ENCODE data around the gene PLEKHD1. TPM values are rescaled to one million over a fixed set of nuclear protein-coding genes. Genes with fewer than 3 reads are reported as not detected.
A peak's percentile ranks its signal among the peaks of the same experiment; 100 is the strongest.

Gene PLEKHD1
- total RNA-seq, 2 experiments from 2014 or later = 0.09 to 0.19 TPM

DNA sequence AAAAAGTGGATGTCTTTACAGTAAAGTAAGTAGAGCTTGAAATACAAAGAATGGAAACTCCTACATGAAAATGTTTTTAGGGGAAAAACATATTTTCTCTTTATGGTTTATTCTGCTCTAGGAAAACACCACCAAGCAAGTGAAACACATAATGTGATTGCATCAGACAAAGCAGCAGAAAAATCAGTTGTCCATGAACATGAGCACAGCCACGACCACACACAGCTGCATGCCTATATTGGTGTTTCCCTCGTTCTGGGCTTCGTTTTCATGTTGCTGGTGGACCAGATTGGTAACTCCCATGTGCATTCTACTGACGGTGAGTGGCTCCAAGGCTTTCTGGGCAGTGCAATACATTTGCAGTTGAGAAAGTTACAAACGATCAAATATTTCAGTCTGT is 42.6 kb upstream of the PLEKHD1 start:
- DNase-seq (ENCODE audit: low spot score) = peak; percentile 88
- CTCF ChIA-PET (ENCODE audit: unreplicated experiment) = no interaction called here
- peak overlapping the region; percentile 38 for H3K4me2 ChIP-seq (ENCODE audit: low read length)
- POLR2A ChIA-PET = interaction anchor here (0.5 to 4.2 kb wide), 14 partner anchors 8 to 1159 kb away, joined by 3 to 28 read pairs (median 4); partner anchors contain the start of genes ERH, MED6 and SLC39A9
- peak overlapping the region; percentile 24 for H3K4me3 ChIP-seq (ENCODE audit: low read depth, low read length, poor library complexity, severe bottlenecking)
- H3K36me3 ChIP-seq (ENCODE audit: insufficient read depth, low read length) = peaks cover 34% of the 10 kb centered on the region
- H3K4me1 ChIP-seq (ENCODE audit: insufficient read depth, low read length, poor library complexity, severe bottlenecking) = peaks cover 28% of the 10 kb centered on the region
- H3K27ac ChIP-seq (ENCODE audit: low read depth, low read length, poor library complexity, severe bottlenecking) = peak overlapping the region; percentile 85
- no peak overlapping the region; the same call in 1 of the 2 replicates for H2AFZ ChIP-seq (ENCODE audit: low read length)
- BruUV-seq (replicated peaks) = no TSS peak
- H4K20me1 ChIP-seq (ENCODE audit: insufficient read depth, low read length) = no peaks in the 10 kb centered on the region
- intact Hi-C loops (cut with micrococcal nuclease; ENCODE audit: unreplicated experiment) = loop anchor here (1.0 kb wide), 1 partner anchor 44 kb away; the partner anchor contains the start of genes ERH and SLC39A9
- TF ChIP-seq EZH2phosphoT487 (IDR thresholded peaks at IDR 0.05; ENCODE audit: borderline replicate concordance, low read depth, low read length) = no peak
- TF ChIP-seq, protein P1, sequence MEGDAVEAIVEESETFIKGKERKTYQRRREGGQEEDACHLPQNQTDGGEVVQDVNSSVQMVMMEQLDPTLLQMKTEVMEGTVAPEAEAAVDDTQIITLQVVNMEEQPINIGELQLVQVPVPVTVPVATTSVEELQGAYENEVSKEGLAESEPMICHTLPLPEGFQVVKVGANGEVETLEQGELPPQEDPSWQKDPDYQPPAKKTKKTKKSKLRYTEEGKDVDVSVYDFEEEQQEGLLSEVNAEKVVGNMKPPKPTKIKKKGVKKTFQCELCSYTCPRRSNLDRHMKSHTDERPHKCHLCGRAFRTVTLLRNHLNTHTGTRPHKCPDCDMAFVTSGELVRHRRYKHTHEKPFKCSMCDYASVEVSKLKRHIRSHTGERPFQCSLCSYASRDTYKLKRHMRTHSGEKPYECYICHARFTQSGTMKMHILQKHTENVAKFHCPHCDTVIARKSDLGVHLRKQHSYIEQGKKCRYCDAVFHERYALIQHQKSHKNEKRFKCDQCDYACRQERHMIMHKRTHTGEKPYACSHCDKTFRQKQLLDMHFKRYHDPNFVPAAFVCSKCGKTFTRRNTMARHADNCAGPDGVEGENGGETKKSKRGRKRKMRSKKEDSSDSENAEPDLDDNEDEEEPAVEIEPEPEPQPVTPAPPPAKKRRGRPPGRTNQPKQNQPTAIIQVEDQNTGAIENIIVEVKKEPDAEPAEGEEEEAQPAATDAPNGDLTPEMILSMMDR (conservative IDR thresholded peaks at IDR 0.05; ENCODE audit: low read length) = no peak
- H3K9me2 ChIP-seq (ENCODE audit: insufficient read depth, low read length) = no peaks in the 10 kb centered on the region
- H3K79me2 ChIP-seq (ENCODE audit: insufficient read depth, low read depth, low read length) = peaks cover 7% of the 10 kb centered on the region; the same call in 1 of the 2 replicates
- no peaks in the 10 kb centered on the region for H3K9me3 ChIP-seq (ENCODE audit: low read length)

DNA sequence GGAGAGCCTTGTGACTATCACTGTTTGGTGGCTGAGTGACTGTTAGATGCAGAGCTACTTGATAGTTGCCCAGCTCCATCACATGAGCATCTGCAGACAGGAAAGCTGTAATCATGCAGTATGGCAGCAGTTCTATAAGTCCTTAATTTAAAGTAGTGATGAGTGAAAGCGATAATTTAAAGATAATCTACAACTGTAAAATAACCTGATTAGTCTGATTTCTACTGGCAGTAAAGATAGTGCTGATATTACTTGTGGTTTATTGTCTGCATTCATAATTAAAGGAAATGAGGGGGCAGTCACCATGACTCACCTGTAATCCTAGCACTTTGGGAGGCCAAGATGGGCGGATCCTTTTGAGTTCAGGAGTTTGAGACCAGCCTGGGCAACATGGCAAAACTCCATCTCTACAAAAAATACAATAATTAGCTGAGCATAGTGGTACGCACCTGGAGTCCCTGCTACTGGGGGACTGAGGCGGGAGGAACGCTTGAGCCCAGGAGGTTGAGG is 41.2 kb upstream of the PLEKHD1 start:
- no TSS peak for BruUV-seq (replicated peaks)
- intact Hi-C loops (cut with micrococcal nuclease; ENCODE audit: unreplicated experiment) = no loop called here

More for the DNA sequence above, 41.2 kb upstream of the PLEKHD1 start:
- no peaks in the 10 kb centered on the region for H3K9me2 ChIP-seq (ENCODE audit: insufficient read depth, low read length)
- H3K4me2 ChIP-seq (ENCODE audit: low read length) = no peak overlapping the region
- H3K36me3 ChIP-seq (ENCODE audit: insufficient read depth, low read length) = peaks cover 38% of the 10 kb centered on the region
- no peak overlapping the region for H3K4me3 ChIP-seq (ENCODE audit: low read depth, low read length, poor library complexity, severe bottlenecking)
- POLR2A ChIA-PET = interaction anchor here (0.9 to 4.2 kb wide), 9 partner anchors 10 to 49 kb away, joined by 3 to 28 read pairs (median 4); partner anchors contain the start of genes ERH and SLC39A9
- no peak overlapping the region for H2AFZ ChIP-seq (ENCODE audit: low read length)
- H3K4me1 ChIP-seq (ENCODE audit: insufficient read depth, low read length, poor library complexity, severe bottlenecking) = peaks cover 28% of the 10 kb centered on the region
- no peak for DNase-seq (ENCODE audit: low spot score)
- H3K79me2 ChIP-seq (ENCODE audit: insufficient read depth, low read depth, low read length) = peaks cover 7% of the 10 kb centered on the region; the same call in 1 of the 2 replicates
- no peaks in the 10 kb centered on the region for H4K20me1 ChIP-seq (ENCODE audit: insufficient read depth, low read length)
- H3K27ac ChIP-seq (ENCODE audit: low read depth, low read length, poor library complexity, severe bottlenecking) = peak overlapping the region; percentile 85
- CTCF ChIA-PET (ENCODE audit: unreplicated experiment) = no interaction called here
- TF ChIP-seq, protein P1 (conservative IDR thresholded peaks at IDR 0.05; ENCODE audit: low read length) = no peak
- no peak for TF ChIP-seq EZH2phosphoT487 (IDR thresholded peaks at IDR 0.05; ENCODE audit: borderline replicate concordance, low read depth, low read length)
- H3K9me3 ChIP-seq (ENCODE audit: low read length) = no peaks in the 10 kb centered on the region

All from OCI-LY7 (cell line).